Forelimb muscle (tissue), 1 donor: ENCODE data around the gene SAXO2. TPM values are rescaled to one million over a fixed set of nuclear protein-coding genes. Genes with fewer than 3 reads are reported as not detected.
"Not testable (repeated sequence)": the region's sequence is repeated elsewhere in the genome, so short reads cannot be mapped to it uniquely, and the experiment has no call there.

Experiments used
- DNase-seq: peaks from one replicate; pipeline ENCODE4 v3.0.0-alpha.2; 2013; ENCODE audit warnings: low read depth
- polyA plus RNA-seq: library from polyadenylated mRNA; unstranded; fragments of 120-200 nt; gene quantifications from one replicate; pipeline ENCODE4 v1.2.1, GENCODE V29; 2013; ENCODE audit not compliant: insufficient read length

Gene SAXO2
- polyA plus RNA-seq, 1 donor: 2.2 TPM

GRCh38 chr15:82284381-82284780 lies 21.8 kb downstream of the SAXO2 start:
- not testable (repeated sequence) for DNase-seq

GRCh38 chr15:82286475-82286874 lies 23.9 kb downstream of the SAXO2 start:
- DNase-seq: not testable (repeated sequence)

GRCh38 chr15:82288202-82288601 lies 25.6 kb downstream of the SAXO2 start:
- DNase-seq: not testable (repeated sequence)

GRCh38 chr15:82292271-82292670 lies 29.7 kb downstream of the SAXO2 start:
- no peak for DNase-seq

GRCh38 chr15:82294061-82294690 lies 31.6 kb downstream of the SAXO2 start:
- no peak for DNase-seq

- DNase-seq: no peak
Measured at GRCh38 chr15:82297546-82297945, 34.9 kb downstream of the SAXO2 start.

GRCh38 chr15:82298032-82298431 lies 35.4 kb downstream of the SAXO2 start:
- DNase-seq: no peak

GRCh38 chr15:82298520-82298919 lies 35.9 kb downstream of the SAXO2 start:
- DNase-seq: no peak

- not testable (repeated sequence) for DNase-seq
Measured at GRCh38 chr15:82299511-82299914, 36.9 kb downstream of the SAXO2 start.

GRCh38 chr15:82300326-82300725 lies 37.7 kb downstream of the SAXO2 start:
- not testable (repeated sequence) for DNase-seq

- no peak for DNase-seq
Measured at GRCh38 chr15:82300883-82301282, 38.3 kb downstream of the SAXO2 start.

- DNase-seq: no peak
Measured at GRCh38 chr15:82301296-82302016, 38.8 kb downstream of the SAXO2 start.

- no peak for DNase-seq
Measured at GRCh38 chr15:82303956-82304777, 41.5 kb downstream of the SAXO2 start.

GRCh38 chr15:82304778-82305090 lies 42.1 kb downstream of the SAXO2 start:
- DNase-seq: no peak

GRCh38 chr15:82305621-82306048 lies 43.0 kb downstream of the SAXO2 start:
- DNase-seq: no peak

- no peak for DNase-seq
Measured at GRCh38 chr15:82306791-82307713, 44.4 kb downstream of the SAXO2 start.

- no peak for DNase-seq
Measured at GRCh38 chr15:82307714-82308081, 45.1 kb downstream of the SAXO2 start.

GRCh38 chr15:82309802-82310201 lies 47.2 kb downstream of the SAXO2 start:
- no peak for DNase-seq

- not testable (repeated sequence) for DNase-seq
Measured at GRCh38 chr15:82311321-82311720, 48.7 kb downstream of the SAXO2 start.

GRCh38 chr15:82312586-82313349 lies 50.1 kb downstream of the SAXO2 start:
- no peak for DNase-seq

- DNase-seq: no peak
Measured at GRCh38 chr15:82313446-82313845, 50.8 kb downstream of the SAXO2 start.
